Measurements from ENCODE around the gene TTC9.

GRCh38 chr14:70662080-70662479 is 20.4 kb downstream of the TTC9 start:
- no peak for TF ChIP-seq POLR2A (IDR thresholded peaks at IDR 0.05)
- no peak for TF ChIP-seq CTCF (IDR thresholded peaks at IDR 0.05)
